Measurements from ENCODE around the gene ZIC2. TPM values are rescaled to one million over a fixed set of nuclear protein-coding genes. Genes with fewer than 3 reads are reported as not detected.
A peak's percentile ranks its signal among the peaks of the same experiment; 100 is the strongest.

ZIC2 gene
- total RNA-seq, 1 donor = not detected

GRCh38 chr13:99984461-99985240, 3.1 kb downstream of the ZIC2 start:
- no peak for DNase-seq (ENCODE audit: low read depth in 2 of 3, low spot score in 2 of 3)

- no peak for DNase-seq (ENCODE audit: low read depth in 2 of 3, low spot score in 2 of 3)
Observed at GRCh38 chr13:99985241-99985874, 3.8 kb downstream of the ZIC2 start.

GRCh38 chr13:99985886-99986527, 4.4 kb downstream of the ZIC2 start:
- DNase-seq (ENCODE audit: low read depth in 2 of 3, low spot score in 2 of 3) = no peak

GRCh38 chr13:99986741-99987140, 5.2 kb downstream of the ZIC2 start:
- DNase-seq (ENCODE audit: low read depth in 2 of 3, low spot score in 2 of 3) = no peak

- no peak for DNase-seq (ENCODE audit: low read depth in 2 of 3, low spot score in 2 of 3)
Observed at GRCh38 chr13:99987154-99988019, 5.8 kb downstream of the ZIC2 start.

GRCh38 chr13:99988529-99989275, 7.1 kb downstream of the ZIC2 start:
- DNase-seq (ENCODE audit: low read depth in 2 of 3, low spot score in 2 of 3) = peak in 1 of 3 donors; percentile 9

- DNase-seq (ENCODE audit: low read depth in 2 of 3, low spot score in 2 of 3) = peak in 1 of 3 donors; percentile 8
Observed at GRCh38 chr13:99989276-99990125, 7.9 kb downstream of the ZIC2 start.

GRCh38 chr13:99990126-99990977, 8.8 kb downstream of the ZIC2 start:
- peak in 1 of 3 donors; percentile 13 for DNase-seq (ENCODE audit: low read depth in 2 of 3, low spot score in 2 of 3)

GRCh38 chr13:99991013-99991827, 9.6 kb downstream of the ZIC2 start:
- DNase-seq (ENCODE audit: low read depth in 2 of 3, low spot score in 2 of 3) = no peak

GRCh38 chr13:99991828-99992775, 10.5 kb downstream of the ZIC2 start:
- DNase-seq (ENCODE audit: low read depth in 2 of 3, low spot score in 2 of 3) = peak in 2 of 3 donors; percentile 14 to 24

GRCh38 chr13:99992949-99993351, 11.4 kb downstream of the ZIC2 start:
- peak in 2 of 3 donors; percentile 33 to 53 for DNase-seq (ENCODE audit: low read depth in 2 of 3, low spot score in 2 of 3)

- peak in 2 of 3 donors; percentile 28 to 35 for DNase-seq (ENCODE audit: low read depth in 2 of 3, low spot score in 2 of 3)
Observed at GRCh38 chr13:99993660-99994637, 12.4 kb downstream of the ZIC2 start.

GRCh38 chr13:99994638-99995020, 13.0 kb downstream of the ZIC2 start:
- DNase-seq (ENCODE audit: low read depth in 2 of 3, low spot score in 2 of 3) = peak in 2 of 3 donors; percentile 17 to 45

GRCh38 chr13:99995104-99995588, 13.6 kb downstream of the ZIC2 start:
- DNase-seq (ENCODE audit: low read depth in 2 of 3, low spot score in 2 of 3) = peak in 1 of 3 donors; percentile 69

Data from hematopoietic multipotent progenitor cell (in vitro differentiated cells).